Stimulated activated CD4-positive, alpha-beta T cell treated with anti-CD3 and anti-CD28 coated beads, Interleukin-1b, Interleukin-23, amount 100 ng/mL, for 24 hours (primary cell): ENCODE data around the gene RMI2.

Source experiments
- DNase-seq, 4 experiments: peaks; one replicate each; pipeline ENCODE4 v3.0.0-alpha.2; 2020; ENCODE audit warnings: low read depth in 4 of 4, low spot score in 1 of 4

RMI2 gene

DNA sequence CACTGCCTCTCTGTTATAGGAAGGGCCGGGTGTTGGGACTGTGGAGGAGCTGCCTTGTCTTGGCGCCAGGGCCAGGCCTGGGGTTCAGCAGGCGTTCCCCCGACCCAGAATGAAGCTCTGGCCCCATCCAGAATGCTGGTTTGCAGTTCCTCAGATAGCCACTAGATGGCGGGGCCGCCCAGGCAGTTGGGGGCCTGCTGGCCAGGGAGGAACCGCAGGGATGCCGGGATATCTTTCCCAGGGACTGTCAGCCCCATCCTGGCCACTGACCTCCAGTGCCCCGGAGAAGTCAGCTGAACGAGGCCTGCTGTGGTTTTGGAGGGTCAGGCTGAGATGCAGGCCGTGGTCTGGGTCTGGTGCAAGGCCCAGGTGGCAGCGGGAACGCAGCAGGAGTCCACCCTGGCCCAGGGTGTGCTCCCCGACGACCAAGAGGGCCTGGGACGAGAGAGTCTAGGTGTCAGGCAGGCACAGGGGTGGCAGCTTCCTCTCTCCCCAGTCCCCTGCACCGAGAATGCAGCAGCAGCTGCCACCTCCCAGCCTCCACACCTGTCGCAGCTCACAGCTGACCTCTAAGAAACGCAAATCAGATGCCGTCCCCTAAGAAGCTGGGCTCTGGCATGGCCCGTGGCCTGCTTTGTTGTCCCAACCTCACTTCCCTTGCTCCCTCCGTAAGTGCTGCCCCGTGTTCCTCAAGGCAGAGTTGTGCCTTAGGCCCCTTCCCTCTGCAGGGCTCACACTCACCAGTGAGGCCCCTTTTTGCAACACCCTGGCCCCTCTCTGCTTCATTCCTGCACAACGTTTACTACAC is 51.2 kb downstream of the RMI2 start:
- peak; percentile 43 to 57 (median 54) for DNase-seq

DNA sequence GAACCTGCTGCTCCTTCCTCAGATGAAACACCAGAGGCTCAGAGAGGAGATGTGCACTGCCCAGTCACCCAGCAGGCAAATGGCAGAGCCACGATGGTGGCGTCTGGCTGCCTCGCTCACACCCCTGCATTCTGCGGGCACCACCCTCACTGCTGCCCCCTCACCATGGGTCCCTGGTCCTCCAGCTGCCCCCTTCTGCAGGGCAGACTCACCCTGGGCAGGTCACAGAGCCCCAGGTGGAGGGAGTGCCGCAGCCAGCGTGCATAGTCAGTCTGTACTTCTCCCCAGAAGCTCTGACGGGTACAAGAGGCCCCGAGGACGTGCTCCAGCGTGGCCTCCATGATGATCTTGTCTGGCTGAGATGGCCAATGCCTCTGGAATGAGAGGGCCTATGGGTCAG is 52.9 kb downstream of the RMI2 start:
- DNase-seq = no peak

DNA sequence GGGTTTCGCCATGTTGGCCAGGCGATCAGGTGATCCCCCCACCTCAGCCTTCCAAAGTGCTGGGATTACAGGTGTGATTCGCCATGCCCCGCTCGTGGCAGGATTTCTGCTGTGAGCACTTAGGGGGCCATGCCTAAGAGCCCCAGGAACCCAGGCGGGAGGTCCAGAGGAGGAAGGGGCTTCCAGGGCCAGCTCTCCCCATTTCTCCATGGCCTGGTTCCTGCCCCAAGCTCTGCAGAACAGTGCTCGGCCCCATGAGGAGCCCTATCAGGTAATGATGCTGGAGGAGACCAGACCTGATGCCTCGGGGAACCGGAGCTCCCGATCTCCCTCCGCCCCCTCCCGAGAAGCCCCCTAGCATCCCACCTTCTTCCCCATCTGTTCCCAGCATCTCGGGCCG is 53.6 kb downstream of the RMI2 start:
- no peak for DNase-seq

DNA sequence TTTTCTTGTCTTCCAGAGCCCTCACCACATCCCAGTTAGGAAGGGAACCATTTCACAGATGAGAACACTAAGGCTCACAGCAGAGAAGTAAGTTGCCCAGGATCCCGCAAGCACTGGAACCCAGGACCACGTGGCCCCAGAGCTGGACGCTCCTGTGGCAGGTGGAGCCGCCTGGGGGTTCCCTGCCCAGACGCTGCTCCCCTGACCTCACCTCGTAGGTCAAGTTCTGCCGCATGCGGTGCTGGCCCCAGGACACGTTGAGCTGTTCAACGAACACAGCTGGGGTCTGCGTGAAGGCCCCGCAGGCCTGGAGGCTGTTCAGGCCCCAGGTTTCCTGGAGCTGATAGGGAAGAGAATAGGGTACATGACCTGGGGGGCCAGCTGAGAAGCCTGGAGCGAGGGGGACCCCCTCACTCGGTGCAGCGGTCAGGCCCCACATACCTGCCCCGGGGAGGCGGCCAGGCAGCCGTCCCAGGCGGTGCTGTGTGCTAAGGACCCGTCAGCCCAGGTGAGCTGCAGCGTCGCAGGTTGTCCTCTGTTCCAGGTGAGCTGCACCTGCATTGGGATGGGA is 54.1 kb downstream of the RMI2 start:
- DNase-seq = no peak

DNA sequence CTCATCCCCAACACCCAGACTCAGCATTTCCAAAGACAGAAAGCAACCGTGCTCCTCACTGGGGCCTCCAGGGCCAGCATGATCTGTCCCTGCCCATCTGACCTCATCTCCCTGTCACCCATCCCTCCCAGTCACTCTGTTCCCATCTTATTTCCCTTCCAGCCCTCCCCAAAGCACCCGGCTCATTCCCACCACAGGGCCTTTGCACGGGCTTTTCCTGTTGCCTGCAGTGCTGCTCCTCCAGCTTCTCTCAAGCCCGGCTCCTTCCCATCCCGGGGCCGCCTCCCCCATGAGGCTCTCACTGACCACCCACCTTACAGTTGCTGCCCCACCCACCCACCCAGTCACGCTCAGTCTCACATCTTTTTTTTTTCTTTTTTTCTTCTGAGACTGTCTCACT is 54.8 kb downstream of the RMI2 start:
- no peak for DNase-seq
